Heart right ventricle (tissue), 16 donors: ENCODE measurements around the gene CCDC74B. TPM values are rescaled to one million over a fixed set of nuclear protein-coding genes. Genes with fewer than 3 reads are reported as not detected.
"Not testable (repeated sequence)": the region's sequence is repeated elsewhere in the genome, so short reads cannot be mapped to it uniquely, and the experiment has no call there.

Experiments used
- ATAC-seq, 8 donors: fragments of 200-7000 bp; cut with Tn5 transposase; one replicate each; pipeline ENCODE4 v1.9.1; 2020; ENCODE audit warnings: mild to moderate bottlenecking in 8 of 8, moderate library complexity in 8 of 8, moderate number of reproducible peaks in 1 of 8
- DNase-seq, 2 donors: peaks; one replicate each; pipeline ENCODE4 v3.0.0-alpha.2; 2020
- H3K27ac ChIP-seq, 10 donors: fragments of 200-600 bp; sonication (generic) in 2 of 10; one replicate each; pipeline versions ENCODE4 v1.5.0 to v1.8.0; 2020 to 2022; ENCODE audit warnings: mild to moderate bottlenecking in 3 of 10
- H3K27me3 ChIP-seq, 7 donors: fragments of 200-600 bp; one replicate each; pipeline ENCODE4 v1.8.0; 2021 to 2022; ENCODE audit warnings: mild to moderate bottlenecking in 2 of 7
- H3K36me3 ChIP-seq, 9 donors: fragments of 200-600 bp; sonication (generic) in 1 of 9; one replicate each; pipeline versions ENCODE4 v1.5.0 to v1.8.0; 2020 to 2022; ENCODE audit warnings: mild to moderate bottlenecking in 2 of 9
- H3K4me1 ChIP-seq, 9 donors: fragments of 200-600 bp; sonication (generic) in 1 of 9; one replicate each; pipeline versions ENCODE4 v1.5.0 to v1.8.0; 2020 to 2022; ENCODE audit warnings: mild to moderate bottlenecking in 4 of 9
- H3K4me3 ChIP-seq, 10 donors: fragments of 200-600 bp; sonication (generic) in 2 of 10; one replicate each; pipeline versions ENCODE4 v1.5.0 to v1.8.0; 2020 to 2022; ENCODE audit warnings: mild to moderate bottlenecking in 7 of 10, moderate library complexity in 2 of 10
- H3K9me3 ChIP-seq, 11 donors: fragments of 200-600 bp in 10 of 11; sonication (generic) in 2 of 11; one replicate each; pipeline versions ENCODE4 v1.5.0 to v1.8.0; 2013 to 2022; ENCODE audit warnings: mild to moderate bottlenecking in 2 of 11, control low read depth in 1 of 11, moderate library complexity in 1 of 11
- WGBS, 2 donors: extraction: QIAGEN DNeasy Blood & Tissue Kit; methylation state at CpG; one replicate each; pipeline ENCODE4 v1.1.7; 2013; ENCODE audit warnings: inconsistent platforms in 1 of 2; 5-methylcytosine and 5-hydroxymethylcytosine counted together
- intact Hi-C, 10 donors: fragments of 100-400 bp; cut with DNase I; formaldehyde crosslinking; loops; one replicate each; pipeline versions ENCODE4 v1.11.1 to v1.14.2; 2022
- polyA plus RNA-seq, 2 donors: library from polyadenylated mRNA; stranded (reverse); fragments of 200-250 nt; gene quantifications; one replicate each; pipeline ENCODE4 v1.2.3, GENCODE V29; 2013
- total RNA-seq, 10 donors: library from RNA; stranded (reverse); fragmentation: NEBNext Ultra II Directional in 3 of 10; extraction: Animal tissue kit (Norgen Biotek cat#: 25700) in 3 of 10; gene quantifications; one replicate each; pipeline versions ENCODE4 v1.2.1 to v1.2.4, GENCODE V29; 2021 to 2023
- TF ChIP-seq, protein P1 (sequence below), 9 donors: fragments of 200-600 bp; sonication (generic) in 2 of 9; IDR thresholded peaks; one replicate each; pipeline versions ENCODE4 v1.5.0 to v1.8.0; 2021 to 2022; ENCODE audit warnings: antibody characterized with exemption in 9 of 9, mild to moderate bottlenecking in 5 of 9, moderate library complexity in 1 of 9
- donor health status: Arrhythmogenic right ventricular cardiomyopathy.
- donor health status: ischemic (EF 13 %, LVEDD 7.1; RV severe dilation, severe dysfunction).
- donor health status: healthy with polysubstance abuse.
- donor health status: DM: no; HTN: yes; CAD: no.
- donor health status: DM: no; HTN: no; CAD: no.
- donor health status: ischemic (EF 25% LVEDD 6.9; RV normal size, moderate dysfunction).
- donor health status: ischemic (EF 25% LVEDD 5.7; RV mildly dilated, moderate dysfunction).
- donor health status: healthy.
- donor health status: DM: yes; HTN: yes; CAD: no.
- donor health status: Ischemic cardiomyopathy.
- donor health status: ischemic (EF 35%, LVEDD 5.7; RV mildly dilated, moderate dysfunction).
- donor health status: nonischemic (EF 11% LVEDD 7.7; RV severe dilation, severe dysfunction).
- donor health status: DM: yes; HTN: yes; CAD: no.
- donor health status: PGD.
- donor health status: ischemic (EF 29% LVEDD 5.4; RV normal size, mild dysfunction).
- donor health status: nonischemic (EF 23%, LVEDD 6.1; RV moderate dilation, normal function).

Gene CCDC74B
- total and polyA plus RNA-seq, 12 donors: 0.25 to 1.4 (median 0.66) TPM; not detected in 1

DNA sequence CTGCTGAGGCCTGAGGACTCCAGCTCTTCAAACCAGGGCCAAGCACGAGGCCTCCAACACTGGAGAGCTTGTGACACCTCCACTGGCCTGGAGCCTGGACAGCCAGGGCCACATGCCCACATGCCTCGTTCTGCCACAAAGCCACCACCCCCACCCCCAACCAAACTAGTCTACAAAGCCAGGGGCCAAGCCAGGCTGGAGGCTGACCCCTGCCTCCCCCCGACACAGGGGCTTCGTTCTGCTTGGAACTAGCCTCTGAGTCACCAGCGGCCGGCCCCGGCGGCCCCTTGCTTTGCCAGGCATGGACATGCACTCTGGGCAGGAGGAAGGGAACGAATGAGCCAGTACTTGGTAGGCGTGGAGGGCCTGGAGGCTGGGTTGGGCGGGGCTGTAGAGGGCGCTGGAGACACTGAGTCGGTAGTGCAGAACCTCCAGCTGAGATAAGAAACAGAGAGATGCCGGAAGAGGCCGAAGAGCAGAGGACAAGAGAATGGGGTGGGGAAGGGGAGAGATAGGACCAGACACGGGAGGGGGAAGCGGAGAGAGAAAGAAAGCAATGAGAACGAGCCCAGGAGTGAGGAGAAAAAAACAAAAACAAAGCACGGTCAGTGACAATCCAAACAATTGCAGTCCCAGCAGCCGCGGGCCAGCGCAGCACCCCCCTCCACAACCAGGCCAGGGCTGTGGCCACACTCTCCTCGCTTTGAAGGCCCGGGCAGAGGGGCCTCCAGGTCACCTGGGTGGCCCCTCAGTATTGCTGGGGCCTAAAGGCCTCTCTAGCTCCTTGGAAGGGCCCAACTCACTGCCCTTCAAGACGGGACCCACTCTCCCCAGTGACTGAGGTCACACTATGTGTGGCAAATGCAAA is 16.2 kb upstream of the CCDC74B start:
- TF ChIP-seq, protein P1, sequence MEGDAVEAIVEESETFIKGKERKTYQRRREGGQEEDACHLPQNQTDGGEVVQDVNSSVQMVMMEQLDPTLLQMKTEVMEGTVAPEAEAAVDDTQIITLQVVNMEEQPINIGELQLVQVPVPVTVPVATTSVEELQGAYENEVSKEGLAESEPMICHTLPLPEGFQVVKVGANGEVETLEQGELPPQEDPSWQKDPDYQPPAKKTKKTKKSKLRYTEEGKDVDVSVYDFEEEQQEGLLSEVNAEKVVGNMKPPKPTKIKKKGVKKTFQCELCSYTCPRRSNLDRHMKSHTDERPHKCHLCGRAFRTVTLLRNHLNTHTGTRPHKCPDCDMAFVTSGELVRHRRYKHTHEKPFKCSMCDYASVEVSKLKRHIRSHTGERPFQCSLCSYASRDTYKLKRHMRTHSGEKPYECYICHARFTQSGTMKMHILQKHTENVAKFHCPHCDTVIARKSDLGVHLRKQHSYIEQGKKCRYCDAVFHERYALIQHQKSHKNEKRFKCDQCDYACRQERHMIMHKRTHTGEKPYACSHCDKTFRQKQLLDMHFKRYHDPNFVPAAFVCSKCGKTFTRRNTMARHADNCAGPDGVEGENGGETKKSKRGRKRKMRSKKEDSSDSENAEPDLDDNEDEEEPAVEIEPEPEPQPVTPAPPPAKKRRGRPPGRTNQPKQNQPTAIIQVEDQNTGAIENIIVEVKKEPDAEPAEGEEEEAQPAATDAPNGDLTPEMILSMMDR (IDR thresholded peaks at IDR 0.05): peak in 2 of 9 donors; percentile 8 to 18
- H3K9me3 ChIP-seq, H3K27me3 ChIP-seq, intact Hi-C loops, H3K4me1 ChIP-seq, H3K4me3 ChIP-seq: not testable (repeated sequence)
- Histone ChIP-seq H3K27ac (peak overlapping the region in 6 of 10 donors; percentile 5 to 63 (median 58)), H3K36me3 (peaks cover 0 to 72% (median 29%) of the 10 kb centered on the region in 9 donors)
- ATAC-seq (peak; percentile 69 to 90 (median 79)), DNase-seq (peak; percentile 42 to 57)
- WGBS, 2 donors: 72 to 75% methylated on average over 25 of the region's 25 CpGs

DNA sequence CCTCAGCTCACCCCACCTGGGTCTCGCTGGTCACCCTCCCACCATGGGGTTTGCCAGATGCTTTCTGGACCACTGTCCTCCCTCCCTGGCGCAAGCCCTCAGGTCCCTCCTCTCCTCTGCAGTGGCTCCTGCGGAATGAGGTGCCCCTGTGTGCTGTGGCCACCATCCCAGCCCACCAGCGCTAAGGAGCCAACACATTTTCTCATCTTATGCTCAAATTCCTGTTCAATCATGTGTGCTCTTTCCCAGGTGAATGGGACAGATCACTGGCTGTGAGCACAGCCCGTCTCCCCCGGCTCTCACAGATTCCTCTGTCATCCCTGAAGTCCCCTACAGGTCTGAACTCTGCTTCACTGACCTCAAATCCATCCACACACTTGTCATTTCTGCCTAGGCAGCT is 15.2 kb upstream of the CCDC74B start:
- intact Hi-C loops: no loop called here
- peak overlapping the region in 4 of 10 donors; percentile 7 to 43 (median 20) for H3K27ac ChIP-seq
- no peaks in the 10 kb centered on the region for H3K9me3 ChIP-seq
- TF ChIP-seq, protein P1 (IDR thresholded peaks at IDR 0.05): no peak
- no peak for ATAC-seq
- no peak overlapping the region for H3K4me3 ChIP-seq
- 95 to 97% methylated on average over 6 of the region's 6 CpGs for WGBS, 2 donors
- peaks cover 0 to 2% (median 0%) of the 10 kb centered on the region in 9 donors for H3K4me1 ChIP-seq
- H3K27me3 ChIP-seq: no peaks in the 10 kb centered on the region
- H3K36me3 ChIP-seq: peaks cover 0 to 65% (median 19%) of the 10 kb centered on the region in 9 donors
- no peak for DNase-seq

DNA sequence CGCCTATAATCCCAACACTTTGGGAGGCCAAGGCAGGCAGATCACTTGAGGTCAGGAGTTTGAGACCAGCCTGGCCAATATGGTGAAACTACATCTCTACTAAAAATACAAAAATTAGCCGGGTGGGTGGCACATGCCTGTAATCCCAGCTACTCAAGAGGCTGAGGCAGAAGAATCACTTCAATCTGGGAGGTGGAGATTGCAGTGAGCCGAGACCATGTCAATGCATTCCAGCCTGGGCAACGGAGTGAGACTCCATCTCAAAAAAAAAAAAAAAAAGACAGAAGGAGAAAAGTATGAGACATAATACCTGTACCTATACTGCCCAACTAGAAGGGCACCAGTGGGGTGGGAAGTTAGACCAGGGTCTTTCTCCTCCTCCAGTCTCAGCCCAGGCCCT is 14.5 kb upstream of the CCDC74B start:
- H3K36me3 ChIP-seq: peaks cover 0 to 65% (median 17%) of the 10 kb centered on the region in 9 donors
- H3K27ac ChIP-seq, ATAC-seq, H3K27me3 ChIP-seq, DNase-seq, H3K4me3 ChIP-seq, H3K4me1 ChIP-seq, H3K9me3 ChIP-seq: not testable (repeated sequence)
- WGBS, 2 donors: 94 to 98% methylated on average over 4 of the region's 4 CpGs
- intact Hi-C loops: loop anchor here in 6 of 10 donors (5.0 to 10.0 kb wide), 3 partner anchors 173 to 178 kb away; no protein-coding TSS in a partner anchor

DNA sequence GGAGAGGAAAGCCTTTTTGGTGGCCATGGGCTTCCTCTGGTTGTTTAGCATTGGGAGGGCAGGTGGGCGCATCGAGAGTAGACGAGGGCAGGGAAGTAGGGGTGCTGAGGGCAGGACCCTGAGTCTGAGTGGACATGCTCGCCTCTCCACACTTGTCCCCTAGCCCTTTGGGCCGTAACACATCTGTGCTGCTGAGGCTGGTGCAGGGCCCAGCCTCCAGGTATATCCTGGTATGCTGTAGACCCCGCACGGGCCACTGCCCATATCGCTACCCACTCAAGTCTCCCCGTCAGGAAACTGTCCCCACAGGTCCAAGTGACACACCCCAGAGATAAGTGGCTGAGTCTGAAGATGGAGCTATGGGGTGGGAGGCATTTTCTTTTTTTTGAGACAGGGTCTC is 13.7 kb upstream of the CCDC74B start:
- 91 to 92% methylated on average over 9 of the region's 9 CpGs for WGBS, 2 donors
- ATAC-seq: no peak
- TF ChIP-seq, protein P1 (IDR thresholded peaks at IDR 0.05): no peak
- Histone ChIP-seq H3K4me1 (peaks cover 0 to 2% (median 0%) of the 10 kb centered on the region in 9 donors), H3K4me3 (no peak overlapping the region), H3K27ac (no peak overlapping the region), H3K36me3 (peaks cover 0 to 65% (median 10%) of the 10 kb centered on the region in 9 donors), H3K9me3 (no peaks in the 10 kb centered on the region), H3K27me3 (no peaks in the 10 kb centered on the region)
- intact Hi-C loops: loop anchor here in 6 of 10 donors (5.0 to 10.0 kb wide), 3 partner anchors 174 to 179 kb away; no protein-coding TSS in a partner anchor
- DNase-seq: no peak

DNA sequence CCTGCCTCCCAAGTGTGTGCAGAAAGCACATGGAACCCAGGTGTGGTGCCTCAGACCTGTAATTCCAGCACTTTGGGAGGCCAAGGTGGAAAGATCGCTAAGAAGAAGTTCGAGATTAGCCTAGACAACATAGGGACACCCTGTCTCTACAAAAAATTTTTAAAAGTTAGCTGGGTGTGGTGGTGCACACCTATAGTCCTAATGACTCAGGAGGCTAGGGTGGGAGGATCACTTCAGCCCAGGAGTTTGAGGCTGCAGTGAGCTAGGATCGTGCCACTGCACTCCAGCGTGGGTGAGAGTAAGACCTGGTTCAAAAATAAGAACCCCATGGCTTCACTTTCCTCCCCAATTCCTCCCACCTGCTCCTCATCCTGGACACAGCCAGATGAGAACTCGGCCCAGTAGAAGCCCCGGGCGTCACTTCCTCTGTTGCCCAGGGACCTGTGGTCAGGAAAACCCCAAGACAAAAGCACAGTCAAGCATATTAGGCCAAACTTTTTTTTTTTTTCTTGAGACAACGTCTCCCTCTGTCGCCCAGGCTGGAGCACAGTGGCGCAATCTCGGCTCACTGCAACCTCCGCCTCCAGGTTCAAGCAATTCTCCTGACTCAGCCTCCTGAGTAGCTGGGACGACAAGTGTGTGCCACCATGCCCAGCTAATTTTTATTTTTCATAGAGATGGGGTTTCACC is 13.1 kb upstream of the CCDC74B start:
- intact Hi-C loops: loop anchor here in 7 of 10 donors (2.0 to 10.0 kb wide), 4 partner anchors 174 to 179 kb away; no protein-coding TSS in a partner anchor

DNA sequence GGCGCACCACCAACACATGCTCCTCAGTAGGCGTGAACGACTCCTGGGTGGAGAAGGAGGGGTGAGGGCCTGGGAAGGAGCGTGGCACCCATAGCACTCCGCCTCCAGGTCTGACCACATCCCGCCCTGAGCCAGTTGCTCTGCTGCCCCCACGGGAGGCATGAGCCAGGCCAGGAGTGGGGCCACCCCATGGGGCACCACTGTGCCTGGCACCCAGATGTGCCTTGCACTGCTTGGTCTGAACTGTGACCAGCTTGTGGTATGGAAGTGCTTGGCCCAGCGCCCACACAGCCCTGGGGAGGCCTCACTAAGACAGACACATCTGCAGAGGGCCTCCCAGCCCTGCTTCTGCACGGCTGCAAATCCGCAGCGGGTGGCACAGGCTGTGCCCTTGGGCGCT is 12.4 kb upstream of the CCDC74B start:
- not testable (repeated sequence) for ATAC-seq, H3K4me3 ChIP-seq, H3K9me3 ChIP-seq, DNase-seq, H3K27me3 ChIP-seq, H3K4me1 ChIP-seq, H3K27ac ChIP-seq
- 79 to 89% methylated on average over 11 of the region's 12 CpGs for WGBS, 2 donors
- peaks cover 0 to 66% (median 9%) of the 10 kb centered on the region in 9 donors for H3K36me3 ChIP-seq
- intact Hi-C loops: loop anchor here in 7 of 10 donors (2.0 to 10.0 kb wide), 4 partner anchors 175 to 180 kb away; no protein-coding TSS in a partner anchor

More for the DNA sequence above, 13.1 kb upstream of the CCDC74B start:
- not testable (repeated sequence) for ATAC-seq, H3K4me1 ChIP-seq, H3K9me3 ChIP-seq, H3K27ac ChIP-seq, H3K27me3 ChIP-seq, H3K4me3 ChIP-seq, DNase-seq
- peaks cover 0 to 66% (median 11%) of the 10 kb centered on the region in 9 donors for H3K36me3 ChIP-seq
- 67 to 72% methylated on average over 13 of the region's 13 CpGs for WGBS, 2 donors
